ENCODE data around the gene CFAP52.
A peak's percentile ranks its signal among the peaks of the same experiment; 100 is the strongest.
"Not testable (repeated sequence)": the region's sequence is repeated elsewhere in the genome, so short reads cannot be mapped to it uniquely, and the experiment has no call there.

Gene CFAP52, protein sequence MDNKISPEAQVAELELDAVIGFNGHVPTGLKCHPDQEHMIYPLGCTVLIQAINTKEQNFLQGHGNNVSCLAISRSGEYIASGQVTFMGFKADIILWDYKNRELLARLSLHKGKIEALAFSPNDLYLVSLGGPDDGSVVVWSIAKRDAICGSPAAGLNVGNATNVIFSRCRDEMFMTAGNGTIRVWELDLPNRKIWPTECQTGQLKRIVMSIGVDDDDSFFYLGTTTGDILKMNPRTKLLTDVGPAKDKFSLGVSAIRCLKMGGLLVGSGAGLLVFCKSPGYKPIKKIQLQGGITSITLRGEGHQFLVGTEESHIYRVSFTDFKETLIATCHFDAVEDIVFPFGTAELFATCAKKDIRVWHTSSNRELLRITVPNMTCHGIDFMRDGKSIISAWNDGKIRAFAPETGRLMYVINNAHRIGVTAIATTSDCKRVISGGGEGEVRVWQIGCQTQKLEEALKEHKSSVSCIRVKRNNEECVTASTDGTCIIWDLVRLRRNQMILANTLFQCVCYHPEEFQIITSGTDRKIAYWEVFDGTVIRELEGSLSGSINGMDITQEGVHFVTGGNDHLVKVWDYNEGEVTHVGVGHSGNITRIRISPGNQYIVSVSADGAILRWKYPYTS

DNA sequence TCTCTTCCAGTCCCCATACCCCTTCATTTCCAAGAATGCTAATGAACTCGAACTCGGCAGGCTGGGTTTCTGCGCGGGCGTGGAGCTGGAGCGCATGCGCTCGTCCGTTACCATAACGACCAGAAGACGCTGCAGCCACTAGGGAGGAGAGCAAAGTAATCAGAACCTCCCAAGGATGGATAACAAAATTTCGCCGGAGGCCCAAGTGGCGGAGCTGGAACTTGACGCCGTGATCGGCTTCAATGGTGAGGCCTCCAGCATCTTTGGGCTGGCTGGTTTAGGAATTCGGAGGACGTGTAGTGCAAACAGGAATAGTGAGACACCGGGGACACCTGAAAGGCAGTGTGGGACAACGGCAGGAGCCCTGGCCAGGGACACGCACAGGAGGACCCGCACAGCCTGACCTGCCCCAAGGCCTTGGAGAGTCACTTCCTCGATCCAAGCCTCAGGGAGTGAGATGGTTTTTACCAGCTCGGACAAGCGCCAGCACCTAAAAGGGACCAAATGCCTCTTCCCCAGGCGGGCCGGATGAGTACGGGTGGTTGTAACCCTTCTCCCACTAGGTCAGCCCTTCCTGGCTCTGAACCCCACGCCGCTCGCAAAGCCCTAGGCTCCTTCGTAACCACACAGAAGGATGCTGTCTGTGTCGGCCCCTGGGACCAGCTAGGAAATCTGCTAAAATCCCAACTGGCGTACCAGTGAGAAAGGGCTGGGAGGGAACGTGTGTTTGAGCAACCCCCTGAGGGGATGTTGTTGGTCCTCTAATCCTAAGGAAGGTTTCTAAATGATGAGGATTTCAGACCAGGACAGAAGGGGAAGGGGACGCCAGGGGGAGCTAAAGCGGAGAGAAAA is at the start of gene CFAP52:
Gene CFAP52 (plus strand): TSS at position 122 of the 852 bp plus-strand sequence. CDS start 54 bp downstream, at position 176.
- DNase-seq (ENCODE audit: low spot score): peak; percentile 84

DNA sequence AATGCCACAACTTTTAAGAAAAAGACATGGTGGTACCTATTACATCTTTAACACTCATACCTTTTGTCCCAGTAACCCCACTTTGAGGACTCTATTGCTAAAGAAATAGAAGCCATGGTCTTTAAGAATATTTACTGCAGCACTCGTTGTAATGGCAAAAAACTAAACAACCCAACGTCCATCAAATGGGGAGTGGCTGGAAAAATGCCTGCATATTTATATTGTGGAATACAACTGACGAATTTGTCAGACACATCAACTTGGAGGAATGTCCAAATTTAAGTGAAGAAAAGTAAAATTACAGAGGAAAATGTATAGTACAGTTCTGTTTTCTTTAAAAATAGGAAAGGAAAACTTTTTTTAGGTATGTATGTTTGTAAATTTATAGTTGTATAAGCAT is 48.7 kb upstream of the CFAP52 start:
- DNase-seq (ENCODE audit: low spot score): no peak

DNA sequence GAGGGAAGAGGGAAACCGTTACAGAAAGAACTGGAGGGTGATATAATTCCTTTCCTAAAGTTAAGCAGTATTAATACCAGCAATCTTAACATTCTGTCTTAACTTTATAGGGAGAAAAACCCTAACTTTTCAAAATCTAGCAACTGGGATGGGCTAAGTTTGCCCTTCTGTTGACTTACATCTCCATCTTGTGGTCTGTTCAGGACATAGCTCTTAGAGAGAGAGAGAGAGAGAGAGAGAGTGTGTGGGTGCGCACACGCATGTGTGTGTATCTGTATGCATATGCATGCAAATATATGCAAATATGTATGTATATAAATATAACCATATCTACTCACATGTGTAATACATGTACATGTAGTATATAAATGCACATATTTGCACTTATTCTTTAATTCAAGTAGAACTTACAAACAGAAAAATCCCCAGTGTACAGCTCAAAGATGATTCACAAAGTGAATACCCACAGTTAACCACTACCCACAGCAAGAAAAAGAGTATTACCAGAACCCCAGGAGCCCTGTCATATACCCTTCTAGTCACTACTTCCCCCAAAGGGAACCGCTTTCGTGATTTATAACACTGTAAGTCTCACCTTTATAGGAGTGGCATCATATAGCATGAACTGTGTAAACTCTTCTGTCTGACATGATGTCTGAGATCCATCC is 47.3 kb upstream of the CFAP52 start:
- DNase-seq (ENCODE audit: low spot score): peak; percentile 27

- no peak for DNase-seq (ENCODE audit: low spot score)
Observed at GRCh38 chr17:9531034-9531433, 45.4 kb upstream of the CFAP52 start.

- no peak for DNase-seq (ENCODE audit: low spot score)
Observed at GRCh38 chr17:9532715-9533114, 43.7 kb upstream of the CFAP52 start.

- no peak for DNase-seq (ENCODE audit: low spot score)
Observed at GRCh38 chr17:9533441-9533840, 43.0 kb upstream of the CFAP52 start.

DNA sequence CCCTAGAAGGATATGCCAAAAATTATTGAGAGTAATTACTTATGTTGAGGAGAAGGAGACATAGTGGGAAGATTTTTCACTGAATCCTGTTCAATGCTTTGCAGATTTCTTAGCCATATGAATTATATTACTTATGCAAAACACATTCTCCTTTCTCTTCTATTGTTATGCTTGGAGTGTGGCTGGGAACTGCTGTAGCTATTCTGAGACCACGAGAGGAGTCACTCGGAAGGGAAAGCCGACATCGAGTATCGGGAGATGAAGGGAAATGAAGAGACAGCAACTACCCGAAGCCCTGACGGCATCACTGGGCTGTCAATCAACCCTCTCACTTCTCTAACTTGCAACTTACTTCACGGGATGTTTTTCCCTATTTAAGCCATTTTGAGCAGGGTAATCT is 40.4 kb upstream of the CFAP52 start:
- no peak for DNase-seq (ENCODE audit: low spot score)

- no peak for DNase-seq (ENCODE audit: low spot score)
Observed at GRCh38 chr17:9537177-9537776, 39.2 kb upstream of the CFAP52 start.

DNA sequence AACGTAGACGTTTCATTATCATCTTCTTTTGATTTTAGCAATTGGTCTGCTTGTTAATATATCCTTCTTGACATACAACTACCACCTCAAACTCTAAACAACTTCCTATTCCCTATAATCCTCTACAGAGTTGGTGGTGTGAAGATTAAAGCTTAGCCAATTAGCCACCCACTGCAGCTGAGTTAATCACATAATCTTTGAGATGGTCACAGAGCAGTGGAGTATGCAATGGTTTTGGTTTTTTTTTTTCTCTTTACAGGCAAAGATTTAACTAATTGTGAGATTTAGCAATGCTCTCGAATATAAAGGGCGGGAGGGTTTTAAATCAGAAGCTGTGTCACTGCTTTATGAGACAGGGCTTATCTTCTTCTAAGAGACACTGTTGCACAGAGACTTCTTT is 37.8 kb upstream of the CFAP52 start:
- DNase-seq (ENCODE audit: low spot score): no peak

DNA sequence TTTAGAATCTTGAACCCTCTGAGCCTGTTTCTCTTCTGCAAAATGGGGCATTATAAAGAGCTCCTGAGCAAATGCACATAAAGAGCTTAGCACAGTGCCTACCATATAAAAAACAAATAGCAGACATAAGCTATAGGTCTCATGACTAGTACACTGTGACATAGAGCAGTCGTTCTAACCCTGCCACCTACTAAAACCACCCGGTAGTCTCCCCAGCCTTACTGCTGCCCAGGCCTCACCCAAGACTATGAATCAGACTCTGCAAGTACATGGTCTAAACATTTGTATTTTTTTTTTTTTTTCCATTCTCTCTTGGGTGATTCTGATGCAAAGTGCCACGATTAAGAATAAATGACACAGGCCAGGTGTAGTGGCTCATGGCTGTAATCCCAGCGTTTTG is 34.7 kb upstream of the CFAP52 start:
- no peak for DNase-seq (ENCODE audit: low spot score)

GRCh38 chr17:9544221-9544620 is 32.2 kb upstream of the CFAP52 start:
- no peak for DNase-seq (ENCODE audit: low spot score)

DNA sequence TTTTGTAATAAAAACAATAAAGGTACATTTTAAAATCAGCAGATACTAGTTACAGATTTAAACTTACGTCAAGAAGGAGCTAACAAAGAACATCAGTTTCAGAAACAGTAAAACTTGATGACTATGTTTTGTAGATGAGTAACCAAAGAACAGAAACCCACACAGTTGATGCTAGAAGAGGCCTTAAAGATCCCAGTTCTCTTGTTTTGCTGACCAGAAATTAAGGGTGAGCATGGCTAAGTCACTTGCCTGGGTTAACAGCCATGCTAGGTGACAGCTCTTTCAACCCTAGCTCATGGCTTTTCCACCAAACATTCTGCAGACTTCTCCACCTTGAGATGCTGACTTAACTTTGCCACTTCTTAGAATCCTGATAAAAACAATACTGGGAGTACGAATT is 27.2 kb upstream of the CFAP52 start:
- no peak for DNase-seq (ENCODE audit: low spot score)

- no peak for DNase-seq (ENCODE audit: low spot score)
Observed at GRCh38 chr17:9553181-9553580, 23.3 kb upstream of the CFAP52 start.

DNA sequence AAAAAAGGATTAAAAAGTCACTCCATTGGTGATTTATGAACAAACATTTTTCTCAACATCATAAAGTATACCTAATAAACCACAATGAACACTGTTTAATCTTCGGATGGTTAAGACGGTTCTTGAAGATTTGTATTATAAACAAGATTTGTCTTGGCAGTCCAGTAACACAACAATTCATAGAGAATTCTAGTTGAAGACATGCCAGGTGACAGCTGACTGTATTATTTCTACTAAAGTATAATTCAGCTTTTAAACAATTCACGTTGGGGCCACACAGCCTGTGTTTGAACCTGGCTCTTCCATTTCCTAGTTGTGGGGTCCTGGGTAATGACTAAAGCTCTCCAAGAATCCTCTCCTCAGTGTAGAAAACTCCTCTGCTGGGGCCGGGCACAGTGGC is 22.8 kb upstream of the CFAP52 start:
- no peak for DNase-seq (ENCODE audit: low spot score)

DNA sequence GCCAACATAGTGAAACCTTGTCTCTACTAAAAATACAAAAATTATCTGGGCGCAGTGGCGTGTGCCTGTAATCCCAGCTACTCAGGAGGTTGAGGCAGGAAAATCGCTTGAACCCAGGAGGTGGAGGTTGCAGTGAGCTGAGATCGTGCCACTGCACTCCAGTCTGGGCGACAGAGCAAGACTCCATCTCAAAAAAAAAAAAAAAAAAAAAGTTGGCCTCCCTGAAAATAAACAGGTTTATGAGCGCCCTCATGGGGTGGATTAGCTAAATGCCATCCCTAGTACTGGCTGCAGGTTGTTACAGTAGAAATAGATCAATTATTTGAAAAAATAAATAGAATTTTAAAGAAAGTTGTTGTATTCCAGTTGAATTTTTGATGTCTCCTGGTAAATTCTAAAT is 21.7 kb upstream of the CFAP52 start:
- DNase-seq (ENCODE audit: low spot score): peak; percentile 44

GRCh38 chr17:9557161-9557755 is 19.2 kb upstream of the CFAP52 start:
- DNase-seq (ENCODE audit: low spot score): no peak

DNA sequence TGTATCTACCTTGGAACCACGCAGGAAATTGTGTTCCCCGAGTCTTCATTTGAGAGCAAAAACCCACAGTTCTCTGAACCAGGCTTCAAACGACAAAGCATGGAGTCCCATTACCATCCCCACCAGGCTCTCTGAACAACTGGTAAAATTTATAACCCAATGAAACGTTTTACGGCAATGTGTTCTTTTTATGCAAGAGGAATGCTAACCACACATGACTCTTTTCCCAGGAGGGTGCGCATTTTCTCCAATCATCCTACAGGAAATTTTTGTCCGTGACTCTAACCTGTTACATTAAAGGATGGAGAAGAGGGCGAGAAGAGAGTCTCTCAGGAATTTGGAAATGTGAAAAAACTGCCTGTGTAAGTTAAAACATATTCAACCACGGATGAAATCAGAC is 18.6 kb upstream of the CFAP52 start:
- DNase-seq (ENCODE audit: low spot score): no peak

DNA sequence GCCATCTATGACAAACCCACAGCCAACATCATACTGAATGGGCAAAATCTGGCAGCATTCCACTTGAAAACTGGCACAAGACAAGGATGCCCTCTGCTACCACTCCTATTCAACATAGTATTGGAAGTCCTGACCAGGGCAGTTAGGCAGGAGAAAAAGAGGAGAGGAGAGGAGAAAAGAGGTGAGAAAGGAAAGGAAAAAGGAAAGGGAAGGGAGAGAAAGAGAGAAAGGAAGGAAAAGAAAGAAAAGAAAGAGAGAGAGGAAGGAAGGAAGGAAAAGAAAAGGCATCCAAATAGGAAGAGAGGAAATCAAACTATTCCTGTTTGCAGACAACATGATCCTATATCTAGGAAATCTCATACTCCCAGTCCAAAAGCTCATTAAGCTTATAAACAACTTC is 12.3 kb upstream of the CFAP52 start:
- no peak for DNase-seq (ENCODE audit: low spot score)

DNA sequence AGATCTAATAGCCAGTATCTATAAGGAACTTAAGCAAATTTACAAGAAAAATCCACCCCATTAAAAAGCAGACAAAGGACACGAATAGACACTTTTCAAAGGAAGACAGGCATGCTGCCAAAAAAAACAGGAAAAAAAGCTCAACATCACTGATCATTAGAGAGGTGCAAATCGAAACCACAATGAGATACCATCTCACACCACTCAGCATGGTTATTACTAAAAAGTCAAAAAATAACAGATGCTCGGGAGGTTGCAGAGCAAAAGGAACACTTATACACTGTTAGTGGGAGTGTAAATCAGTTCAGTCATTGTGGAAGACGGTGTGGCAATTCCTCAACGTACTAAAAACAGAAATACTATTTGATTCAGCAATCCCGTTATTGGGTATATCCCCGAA is 10.4 kb upstream of the CFAP52 start:
- no peak for DNase-seq (ENCODE audit: low spot score)

- DNase-seq (ENCODE audit: low spot score): not testable (repeated sequence)
Observed at GRCh38 chr17:9566739-9567138, 9.7 kb upstream of the CFAP52 start.

DNA sequence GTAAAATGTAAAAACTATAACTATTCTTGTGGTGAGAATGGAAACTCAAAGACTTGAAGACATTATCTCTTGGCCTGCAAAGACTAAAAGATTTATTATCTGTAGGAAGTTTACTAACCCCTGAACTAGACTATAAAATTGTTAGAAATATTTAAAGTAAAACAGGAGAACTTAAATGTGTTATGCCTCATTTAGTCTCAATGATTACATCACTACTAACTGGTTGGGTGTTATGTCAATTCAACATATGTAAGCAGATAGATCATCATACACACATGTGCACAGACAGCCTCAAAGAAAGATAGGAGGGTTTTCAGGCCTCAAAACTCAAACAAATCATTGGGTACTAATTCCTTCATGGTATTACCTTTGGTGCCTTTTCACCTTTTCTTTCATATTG is 8.4 kb upstream of the CFAP52 start:
- no peak for DNase-seq (ENCODE audit: low spot score)

All from hepatic stellate cell (primary cell).